Limb (tissue), 2 donors: ENCODE measurements around the gene NKPD1.

ENCODE experiments used
- DNase-seq, 2 donors: peaks; one replicate each; pipeline ENCODE4 v3.0.0-alpha.2; 2016; ENCODE audit errors: extremely low spot score in 2 of 2

The NKPD1 gene

GRCh38 chr19:45175515-45176345 is 14.9 kb upstream of the NKPD1 start:
- no peak for DNase-seq

- DNase-seq = no peak
Measured at GRCh38 chr19:45173816-45174215, 13.0 kb upstream of the NKPD1 start.

- DNase-seq = no peak
Measured at GRCh38 chr19:45172611-45173208, 11.9 kb upstream of the NKPD1 start.

GRCh38 chr19:45172173-45172572 is 11.4 kb upstream of the NKPD1 start:
- no peak for DNase-seq

DNA sequence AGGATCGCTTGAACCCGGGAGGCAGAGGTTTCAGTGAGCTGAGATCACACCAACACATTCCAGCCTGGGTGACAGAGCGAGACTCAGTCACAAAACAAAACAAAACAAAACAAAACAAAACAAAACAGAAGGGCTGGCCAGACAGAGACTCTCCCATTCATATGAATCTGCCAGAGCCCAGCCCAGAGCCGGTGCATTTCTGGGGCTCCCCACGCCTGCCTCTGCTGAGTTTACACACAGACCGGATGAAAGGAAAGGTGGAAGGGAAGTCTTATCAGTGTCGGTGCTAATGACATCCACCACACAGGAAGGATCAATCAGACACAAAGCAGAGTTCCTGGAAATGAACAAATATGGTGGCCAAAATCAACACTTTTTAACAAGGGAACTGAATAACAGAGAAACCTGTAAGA is 10.4 kb upstream of the NKPD1 start:
- DNase-seq = no peak

DNA sequence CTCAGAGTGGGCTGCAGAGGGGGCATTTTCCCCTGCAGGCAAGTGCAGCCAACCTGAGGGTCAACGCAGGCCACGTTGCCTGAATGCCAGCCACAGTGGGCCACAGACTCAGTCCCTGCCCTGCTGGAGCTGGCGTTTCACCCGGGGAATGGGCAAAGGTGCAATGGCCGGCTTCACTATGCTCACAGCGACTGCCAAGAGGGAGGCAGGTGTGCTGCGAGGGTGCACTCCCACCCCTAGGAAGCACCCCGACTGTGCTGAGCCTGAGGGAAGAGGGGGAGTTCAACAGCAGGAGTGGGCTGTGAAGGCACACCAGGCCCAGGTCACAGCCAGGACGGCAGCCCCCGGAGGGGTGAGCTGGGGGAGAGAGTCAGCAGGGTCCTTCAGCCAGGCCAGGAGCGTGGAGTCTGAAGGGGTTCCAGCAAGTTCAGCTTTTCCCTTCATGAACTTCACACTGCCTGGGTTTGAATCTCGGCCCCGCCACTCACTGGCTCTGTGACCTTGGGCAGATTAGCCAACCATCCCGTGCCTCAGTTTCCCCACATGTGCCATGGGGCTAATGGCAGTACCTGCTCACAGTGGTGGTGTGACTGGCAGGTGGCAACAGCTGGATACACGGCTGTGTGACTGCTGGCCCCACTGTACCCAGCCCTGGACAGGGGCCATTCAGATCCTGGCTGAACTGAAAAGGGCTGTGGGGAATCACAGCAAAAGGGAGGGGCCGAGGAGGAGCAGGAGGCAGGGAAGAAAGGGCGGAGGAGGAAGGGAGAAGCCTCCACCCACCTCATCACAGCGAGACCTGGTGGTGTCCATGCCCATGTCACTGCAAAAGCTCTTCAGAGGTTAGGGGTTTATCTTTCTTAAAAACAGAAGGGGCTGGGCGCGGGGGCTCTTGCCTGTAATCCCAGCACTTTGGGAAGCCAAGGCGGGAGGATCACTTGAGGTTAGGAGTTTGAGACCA is 9.6 kb upstream of the NKPD1 start:
- peak in 1 of 2 donors; percentile 20 for DNase-seq

- peak in 1 of 2 donors; percentile 20 for DNase-seq
Measured at GRCh38 chr19:45169602-45170001, 8.8 kb upstream of the NKPD1 start.

- DNase-seq = peak in 1 of 2 donors; percentile 21
Measured at GRCh38 chr19:45168767-45169351, 8.1 kb upstream of the NKPD1 start.

DNA sequence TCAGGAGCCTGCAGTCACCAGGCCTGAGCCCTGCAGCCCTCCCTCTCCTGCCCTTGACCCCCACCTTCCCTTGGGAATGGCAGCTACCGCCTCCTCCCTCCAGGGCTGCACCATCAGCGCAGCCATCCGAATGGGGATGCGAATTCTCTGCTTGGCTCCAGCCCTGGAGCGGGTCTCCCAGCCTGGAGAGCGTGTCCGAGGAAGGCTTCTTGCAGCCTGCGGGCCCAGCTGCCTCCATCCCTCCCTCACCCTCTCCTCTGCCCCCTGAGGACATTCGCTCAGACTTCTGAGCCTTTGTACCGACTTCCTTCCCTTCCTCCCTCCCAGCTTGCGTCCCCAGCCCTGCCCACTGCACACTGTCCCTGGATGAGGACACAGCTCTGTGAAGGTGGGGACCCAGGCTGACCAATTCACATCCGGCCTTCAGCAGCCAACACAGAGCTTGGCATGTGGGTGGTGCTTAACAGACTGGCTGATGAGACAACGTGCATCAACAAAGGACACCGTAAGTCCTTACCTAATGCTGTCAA is 6.0 kb upstream of the NKPD1 start:
- DNase-seq = peak in 1 of 2 donors; percentile 27

DNA sequence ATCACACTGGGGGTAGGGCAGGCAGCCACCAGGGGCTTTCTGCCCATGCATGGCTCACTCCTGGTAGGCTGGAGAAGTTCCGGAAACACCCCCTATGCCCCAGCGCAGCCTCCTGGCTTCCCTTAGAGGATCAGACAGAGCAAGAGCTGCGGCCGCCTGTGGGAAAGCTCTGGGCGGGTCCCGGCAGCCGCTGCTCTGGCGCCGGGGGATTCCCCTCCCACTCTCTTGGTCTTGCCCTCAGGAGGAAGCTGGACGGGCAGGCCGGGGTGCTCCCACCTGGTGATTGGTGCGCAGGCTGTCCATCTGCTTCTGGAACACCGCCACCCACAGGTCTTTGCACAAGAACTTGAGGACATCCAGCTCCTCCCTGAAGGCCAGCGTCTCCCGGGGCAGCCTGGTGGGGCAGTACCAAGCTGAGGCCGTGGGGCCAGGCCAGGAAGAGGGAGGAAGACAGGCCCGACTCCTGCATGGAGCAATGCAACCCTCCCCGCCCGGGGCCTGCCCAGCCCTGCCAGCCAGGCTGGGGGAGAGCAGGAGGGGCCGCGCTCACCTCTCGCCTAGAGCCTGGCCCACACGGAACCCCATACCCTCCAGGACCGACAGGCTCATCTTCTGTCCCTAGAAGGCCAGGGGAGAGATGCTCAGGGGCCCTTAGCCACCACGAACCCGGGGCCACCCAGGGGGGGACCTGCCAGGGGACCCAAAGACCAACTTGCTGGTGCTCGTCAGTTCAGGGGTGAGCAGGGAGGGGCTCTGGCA is 4.0 kb upstream of the NKPD1 start:
- DNase-seq = peak in 1 of 2 donors; percentile 44

DNA sequence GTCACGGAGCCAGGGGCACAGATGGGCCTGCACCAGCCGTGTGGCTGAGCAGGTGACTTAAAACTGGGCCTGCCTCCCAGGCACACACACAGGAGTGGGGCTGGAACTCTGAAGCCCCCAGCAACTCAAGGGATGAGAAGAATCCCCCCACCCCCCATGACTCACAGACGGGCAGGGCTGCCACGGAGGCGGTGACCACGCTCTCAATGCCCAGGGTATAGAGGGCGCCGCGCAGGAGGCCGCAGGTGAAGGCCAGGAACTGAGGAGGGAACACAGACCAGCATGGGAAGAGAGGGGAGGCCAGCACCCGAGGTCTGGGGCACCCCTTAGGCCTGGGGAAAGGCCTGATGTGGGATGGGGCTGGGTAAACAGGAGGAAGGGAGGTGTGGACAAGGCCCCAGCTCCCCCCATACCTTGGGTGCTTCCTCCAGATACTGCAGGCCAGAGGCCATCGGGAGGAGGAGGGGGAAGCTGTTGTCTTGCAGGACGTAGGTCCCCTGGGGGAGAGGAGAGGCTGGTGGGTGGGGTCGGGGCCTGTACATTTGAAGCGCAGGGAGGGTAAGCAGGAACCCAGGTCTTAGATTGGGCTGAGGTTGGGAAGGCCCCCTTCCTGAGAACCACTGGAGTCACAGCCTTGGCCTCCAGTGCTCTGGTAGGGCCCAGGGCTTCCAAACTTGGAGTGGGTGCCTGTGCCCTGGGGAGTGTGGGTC is 3.1 kb upstream of the NKPD1 start:
- peak in 1 of 2 donors; percentile 24 for DNase-seq

- peak in 1 of 2 donors; percentile 24 for DNase-seq
Measured at GRCh38 chr19:45163156-45163555, 2.4 kb upstream of the NKPD1 start.

DNA sequence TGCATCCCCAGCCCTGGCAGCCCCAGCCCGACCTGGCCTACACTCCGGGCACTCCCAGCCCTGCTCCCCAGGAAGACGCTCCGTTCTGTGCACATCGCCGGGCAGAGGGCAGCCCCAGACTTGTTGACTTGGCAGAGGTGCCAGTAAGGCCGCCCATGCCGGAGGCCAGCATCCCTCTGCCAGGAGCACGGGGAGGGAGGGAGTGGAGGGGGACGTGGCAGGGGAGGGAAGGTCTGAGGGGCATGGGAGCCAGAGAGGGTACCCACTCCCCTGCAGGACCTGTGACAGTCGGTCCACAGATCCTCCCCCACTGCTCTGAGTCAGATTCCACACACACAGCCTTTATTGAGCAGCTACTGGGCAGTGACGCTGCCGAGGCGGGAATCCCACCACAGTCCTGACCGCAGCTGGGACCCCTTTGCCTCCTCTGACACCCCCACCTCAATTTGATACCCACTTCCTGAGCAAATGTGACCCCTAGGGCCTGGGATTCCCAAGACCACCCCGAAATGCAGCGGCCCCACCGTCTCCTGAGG is 1.9 kb upstream of the NKPD1 start:
- DNase-seq = no peak

- peak in 1 of 2 donors; percentile 23 for DNase-seq
Measured at GRCh38 chr19:45161738-45162607, 1.2 kb upstream of the NKPD1 start.

GRCh38 chr19:45159971-45160324 is 834 bp downstream of the NKPD1 start:
- no peak for DNase-seq

DNA sequence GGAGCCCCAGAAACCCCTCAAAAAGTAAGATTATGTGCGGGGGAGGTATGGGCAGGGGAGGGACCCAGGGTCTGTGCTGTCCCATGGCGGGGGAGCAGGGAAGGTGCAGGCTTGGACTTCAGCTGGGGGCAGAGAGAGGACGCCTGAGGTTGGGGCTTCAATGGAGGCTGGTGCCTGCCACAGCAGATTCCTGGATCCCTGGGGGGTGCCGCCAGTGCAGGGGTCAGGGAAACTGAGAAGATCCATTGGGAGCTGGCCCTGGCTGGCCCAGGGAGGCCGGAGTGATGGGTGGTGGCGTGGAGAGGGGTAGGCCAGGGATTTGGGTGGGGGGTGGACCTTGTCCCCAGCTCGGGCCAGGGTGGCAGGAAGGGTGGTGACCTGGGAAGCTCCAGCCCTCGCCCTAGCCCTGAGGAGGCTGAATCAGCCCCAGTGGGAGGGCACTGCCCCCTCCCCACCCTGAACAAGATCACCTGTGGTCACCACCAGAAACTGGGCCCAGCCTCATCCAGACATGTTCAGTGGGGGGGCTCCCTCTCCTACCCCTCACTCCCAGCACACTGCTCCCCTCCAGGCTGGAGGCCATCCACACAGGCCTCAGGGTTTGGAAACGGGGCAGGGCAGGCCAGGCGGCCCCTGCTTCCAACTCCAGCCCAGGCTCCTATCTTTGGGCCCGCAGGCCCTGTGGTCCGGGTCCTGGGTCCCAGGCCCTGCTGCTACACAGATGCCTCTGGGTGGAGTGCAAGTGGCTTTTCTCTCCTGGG is 1.4 kb downstream of the NKPD1 start:
- no peak for DNase-seq

GRCh38 chr19:45158503-45159209 is 2.1 kb downstream of the NKPD1 start:
- DNase-seq = no peak
